ENCODE data around the gene TNFAIP8L1.

Gene TNFAIP8L1

DNA sequence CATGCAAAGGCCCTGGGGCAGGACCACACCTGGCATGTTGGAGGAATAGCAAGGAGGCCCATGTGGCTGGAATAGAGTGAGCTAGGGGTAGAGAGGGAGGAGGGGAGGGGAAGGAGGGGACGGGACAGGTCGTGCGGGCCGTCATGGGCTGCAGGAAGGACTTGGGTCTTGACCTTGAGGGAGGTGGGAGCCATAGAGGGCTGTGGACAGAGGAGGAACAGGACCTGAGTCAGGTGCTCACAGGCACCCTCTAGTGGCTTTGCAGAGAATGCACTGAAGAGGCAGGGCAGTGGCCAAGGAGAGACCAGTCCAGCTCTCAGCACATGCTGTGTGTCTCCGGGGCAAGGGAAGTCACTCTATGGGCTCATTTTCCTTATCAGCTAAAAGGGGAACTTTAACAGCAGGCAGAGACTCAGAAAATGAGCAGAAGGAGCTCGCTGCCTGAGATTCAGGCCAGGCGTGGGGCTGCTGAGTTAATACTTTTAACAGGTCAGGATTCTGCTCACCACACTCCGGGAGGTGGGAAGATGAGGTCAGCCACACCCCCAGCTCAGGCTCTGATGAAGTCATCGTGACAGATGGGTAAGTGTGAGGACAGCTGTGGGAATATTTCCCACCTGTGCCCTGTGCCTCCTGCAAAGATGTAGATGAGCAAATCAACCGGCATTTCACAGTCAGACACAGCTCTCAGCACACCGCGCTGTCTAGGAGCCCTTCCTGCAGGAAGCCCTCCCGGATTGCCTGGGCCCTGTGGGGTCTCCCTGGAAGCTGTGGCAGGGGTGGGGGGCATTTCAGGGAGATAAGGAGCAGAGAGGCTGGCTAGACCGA is 6.0 kb upstream of the TNFAIP8L1 start (continued):
- TF ChIP-seq ZNF138 (tag by site-specific recombination; IDR thresholded peaks at IDR 0.05; ENCODE audit: borderline replicate concordance) (no peak), ZNF366 (tag by site-specific recombination; conservative IDR thresholded peaks at IDR 0.05) (peak; percentile 46; the same call in 1 of the 2 replicates), ZNF624 (tag by site-specific recombination; IDR thresholded peaks at IDR 0.05) (no peak), ZNF37A (tag by site-specific recombination; IDR thresholded peaks at IDR 0.05) (no peak), ZFP37 (tag by site-specific recombination; IDR thresholded peaks at IDR 0.05) (peak; percentile 72), ZNF830 (tag by site-specific recombination; IDR thresholded peaks at IDR 0.05; ENCODE audit: low read depth) (no peak), ZBTB21 (tag by site-specific recombination; IDR thresholded peaks at IDR 0.05) (peak; percentile 68; the same call in 1 of the 2 replicates), ZNF548 (tag by site-specific recombination; IDR thresholded peaks at IDR 0.05) (no peak), ZNF394 (tag by site-specific recombination; IDR thresholded peaks at IDR 0.05; ENCODE audit: borderline replicate concordance) (peak; percentile 46; the same call in 1 of the 2 replicates), PRDM1 (tag by site-specific recombination; IDR thresholded peaks at IDR 0.05) (no peak), ZNF324 (tag by site-specific recombination; IDR thresholded peaks at IDR 0.05) (peak; percentile 12; the same call in 1 of the 2 replicates), SP7 (tag by site-specific recombination; IDR thresholded peaks at IDR 0.05) (peak; percentile 78; the same call in 1 of the 2 replicates), ZNF202 (tag by site-specific recombination; IDR thresholded peaks at IDR 0.05; ENCODE audit: borderline replicate concordance) (no peak), ZIC2 (tag by site-specific recombination; IDR thresholded peaks at IDR 0.05) (peak; percentile 89), HOXC10 (CRISPR knock-in tag; IDR thresholded peaks at IDR 0.05) (no peak), FEZF1 (tag by site-specific recombination; IDR thresholded peaks at IDR 0.05) (peak; percentile 53), ZNF2 (tag by site-specific recombination; IDR thresholded peaks at IDR 0.05) (no peak), ZNF701 (tag by site-specific recombination; IDR thresholded peaks at IDR 0.05) (no peak), ZNF549 (tag by site-specific recombination; IDR thresholded peaks at IDR 0.05) (no peak)
- TF ChIP-seq, protein P1, sequence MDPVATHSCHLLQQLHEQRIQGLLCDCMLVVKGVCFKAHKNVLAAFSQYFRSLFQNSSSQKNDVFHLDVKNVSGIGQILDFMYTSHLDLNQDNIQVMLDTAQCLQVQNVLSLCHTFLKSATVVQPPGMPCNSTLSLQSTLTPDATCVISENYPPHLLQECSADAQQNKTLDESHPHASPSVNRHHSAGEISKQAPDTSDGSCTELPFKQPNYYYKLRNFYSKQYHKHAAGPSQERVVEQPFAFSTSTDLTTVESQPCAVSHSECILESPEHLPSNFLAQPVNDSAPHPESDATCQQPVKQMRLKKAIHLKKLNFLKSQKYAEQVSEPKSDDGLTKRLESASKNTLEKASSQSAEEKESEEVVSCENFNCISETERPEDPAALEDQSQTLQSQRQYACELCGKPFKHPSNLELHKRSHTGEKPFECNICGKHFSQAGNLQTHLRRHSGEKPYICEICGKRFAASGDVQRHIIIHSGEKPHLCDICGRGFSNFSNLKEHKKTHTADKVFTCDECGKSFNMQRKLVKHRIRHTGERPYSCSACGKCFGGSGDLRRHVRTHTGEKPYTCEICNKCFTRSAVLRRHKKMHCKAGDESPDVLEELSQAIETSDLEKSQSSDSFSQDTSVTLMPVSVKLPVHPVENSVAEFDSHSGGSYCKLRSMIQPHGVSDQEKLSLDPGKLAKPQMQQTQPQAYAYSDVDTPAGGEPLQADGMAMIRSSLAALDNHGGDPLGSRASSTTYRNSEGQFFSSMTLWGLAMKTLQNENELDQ (tag by site-specific recombination; IDR thresholded peaks at IDR 0.05; ENCODE audit: low read depth): no peak; the same call in 1 of the 2 replicates
- TF ChIP-seq, protein P2, sequence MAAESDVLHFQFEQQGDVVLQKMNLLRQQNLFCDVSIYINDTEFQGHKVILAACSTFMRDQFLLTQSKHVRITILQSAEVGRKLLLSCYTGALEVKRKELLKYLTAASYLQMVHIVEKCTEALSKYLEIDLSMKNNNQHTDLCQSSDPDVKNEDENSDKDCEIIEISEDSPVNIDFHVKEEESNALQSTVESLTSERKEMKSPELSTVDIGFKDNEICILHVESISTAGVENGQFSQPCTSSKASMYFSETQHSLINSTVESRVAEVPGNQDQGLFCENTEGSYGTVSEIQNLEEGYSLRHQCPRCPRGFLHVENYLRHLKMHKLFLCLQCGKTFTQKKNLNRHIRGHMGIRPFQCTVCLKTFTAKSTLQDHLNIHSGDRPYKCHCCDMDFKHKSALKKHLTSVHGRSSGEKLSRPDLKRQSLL (tag by site-specific recombination; IDR thresholded peaks at IDR 0.05): no peak
- TF ChIP-seq, protein P3, sequence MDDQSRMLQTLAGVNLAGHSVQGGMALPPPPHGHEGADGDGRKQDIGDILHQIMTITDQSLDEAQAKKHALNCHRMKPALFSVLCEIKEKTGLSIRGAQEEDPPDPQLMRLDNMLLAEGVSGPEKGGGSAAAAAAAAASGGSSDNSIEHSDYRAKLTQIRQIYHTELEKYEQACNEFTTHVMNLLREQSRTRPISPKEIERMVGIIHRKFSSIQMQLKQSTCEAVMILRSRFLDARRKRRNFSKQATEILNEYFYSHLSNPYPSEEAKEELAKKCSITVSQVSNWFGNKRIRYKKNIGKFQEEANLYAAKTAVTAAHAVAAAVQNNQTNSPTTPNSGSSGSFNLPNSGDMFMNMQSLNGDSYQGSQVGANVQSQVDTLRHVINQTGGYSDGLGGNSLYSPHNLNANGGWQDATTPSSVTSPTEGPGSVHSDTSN (CRISPR knock-in tag; IDR thresholded peaks at IDR 0.05): no peak
- TF ChIP-seq, protein P4, sequence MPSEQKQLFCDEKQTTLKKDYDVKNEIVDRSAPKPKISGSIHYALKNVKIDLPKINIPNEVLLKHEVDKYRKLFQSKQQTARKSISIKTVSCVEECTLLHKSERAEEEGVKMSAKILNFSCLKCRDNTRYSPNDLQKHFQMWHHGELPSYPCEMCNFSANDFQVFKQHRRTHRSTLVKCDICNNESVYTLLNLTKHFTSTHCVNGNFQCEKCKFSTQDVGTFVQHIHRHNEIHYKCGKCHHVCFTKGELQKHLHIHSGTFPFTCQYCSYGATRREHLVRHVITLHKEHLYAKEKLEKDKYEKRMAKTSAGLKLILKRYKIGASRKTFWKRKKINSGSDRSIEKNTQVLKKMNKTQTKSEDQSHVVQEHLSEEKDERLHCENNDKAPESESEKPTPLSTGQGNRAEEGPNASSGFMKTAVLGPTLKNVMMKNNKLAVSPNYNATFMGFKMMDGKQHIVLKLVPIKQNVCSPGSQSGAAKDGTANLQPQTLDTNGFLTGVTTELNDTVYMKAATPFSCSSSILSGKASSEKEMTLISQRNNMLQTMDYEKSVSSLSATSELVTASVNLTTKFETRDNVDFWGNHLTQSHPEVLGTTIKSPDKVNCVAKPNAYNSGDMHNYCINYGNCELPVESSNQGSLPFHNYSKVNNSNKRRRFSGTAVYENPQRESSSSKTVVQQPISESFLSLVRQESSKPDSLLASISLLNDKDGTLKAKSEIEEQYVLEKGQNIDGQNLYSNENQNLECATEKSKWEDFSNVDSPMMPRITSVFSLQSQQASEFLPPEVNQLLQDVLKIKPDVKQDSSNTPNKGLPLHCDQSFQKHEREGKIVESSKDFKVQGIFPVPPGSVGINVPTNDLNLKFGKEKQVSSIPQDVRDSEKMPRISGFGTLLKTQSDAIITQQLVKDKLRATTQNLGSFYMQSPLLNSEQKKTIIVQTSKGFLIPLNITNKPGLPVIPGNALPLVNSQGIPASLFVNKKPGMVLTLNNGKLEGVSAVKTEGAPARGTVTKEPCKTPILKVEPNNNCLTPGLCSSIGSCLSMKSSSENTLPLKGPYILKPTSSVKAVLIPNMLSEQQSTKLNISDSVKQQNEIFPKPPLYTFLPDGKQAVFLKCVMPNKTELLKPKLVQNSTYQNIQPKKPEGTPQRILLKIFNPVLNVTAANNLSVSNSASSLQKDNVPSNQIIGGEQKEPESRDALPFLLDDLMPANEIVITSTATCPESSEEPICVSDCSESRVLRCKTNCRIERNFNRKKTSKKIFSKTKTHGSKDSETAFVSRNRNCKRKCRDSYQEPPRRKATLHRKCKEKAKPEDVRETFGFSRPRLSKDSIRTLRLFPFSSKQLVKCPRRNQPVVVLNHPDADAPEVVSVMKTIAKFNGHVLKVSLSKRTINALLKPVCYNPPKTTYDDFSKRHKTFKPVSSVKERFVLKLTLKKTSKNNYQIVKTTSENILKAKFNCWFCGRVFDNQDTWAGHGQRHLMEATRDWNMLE (tag by site-specific recombination; conservative IDR thresholded peaks at IDR 0.05; ENCODE audit: low read depth): no peak
- TF ChIP-seq, protein P5, sequence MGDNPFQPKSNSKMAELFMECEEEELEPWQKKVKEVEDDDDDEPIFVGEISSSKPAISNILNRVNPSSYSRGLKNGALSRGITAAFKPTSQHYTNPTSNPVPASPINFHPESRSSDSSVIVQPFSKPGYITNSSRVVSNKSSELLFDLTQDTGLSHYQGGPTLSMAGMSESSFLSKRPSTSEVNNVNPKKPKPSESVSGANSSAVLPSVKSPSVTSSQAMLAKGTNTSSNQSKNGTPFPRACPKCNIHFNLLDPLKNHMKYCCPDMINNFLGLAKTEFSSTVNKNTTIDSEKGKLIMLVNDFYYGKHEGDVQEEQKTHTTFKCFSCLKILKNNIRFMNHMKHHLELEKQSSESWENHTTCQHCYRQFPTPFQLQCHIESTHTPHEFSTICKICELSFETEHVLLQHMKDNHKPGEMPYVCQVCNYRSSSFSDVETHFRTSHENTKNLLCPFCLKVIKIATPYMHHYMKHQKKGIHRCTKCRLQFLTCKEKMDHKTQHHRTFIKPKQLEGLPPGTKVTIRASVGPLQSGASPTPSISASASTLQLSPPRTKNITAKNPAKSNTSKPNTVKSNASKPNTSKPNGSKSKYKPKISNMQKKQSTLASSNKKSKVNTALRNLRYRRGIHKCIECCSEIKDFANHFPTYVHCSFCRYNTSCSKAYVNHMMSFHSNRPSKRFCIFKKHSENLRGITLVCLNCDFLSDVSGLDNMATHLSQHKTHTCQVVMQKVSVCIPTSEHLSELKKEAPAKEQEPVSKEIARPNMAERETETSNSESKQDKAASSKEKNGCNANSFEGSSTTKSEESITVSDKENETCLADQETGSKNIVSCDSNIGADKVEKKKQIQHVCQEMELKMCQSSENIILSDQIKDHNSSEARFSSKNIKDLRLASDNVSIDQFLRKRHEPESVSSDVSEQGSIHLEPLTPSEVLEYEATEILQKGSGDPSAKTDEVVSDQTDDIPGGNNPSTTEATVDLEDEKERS (tag by site-specific recombination; IDR thresholded peaks at IDR 0.05): peak; percentile 95
- TF ChIP-seq, protein P6, sequence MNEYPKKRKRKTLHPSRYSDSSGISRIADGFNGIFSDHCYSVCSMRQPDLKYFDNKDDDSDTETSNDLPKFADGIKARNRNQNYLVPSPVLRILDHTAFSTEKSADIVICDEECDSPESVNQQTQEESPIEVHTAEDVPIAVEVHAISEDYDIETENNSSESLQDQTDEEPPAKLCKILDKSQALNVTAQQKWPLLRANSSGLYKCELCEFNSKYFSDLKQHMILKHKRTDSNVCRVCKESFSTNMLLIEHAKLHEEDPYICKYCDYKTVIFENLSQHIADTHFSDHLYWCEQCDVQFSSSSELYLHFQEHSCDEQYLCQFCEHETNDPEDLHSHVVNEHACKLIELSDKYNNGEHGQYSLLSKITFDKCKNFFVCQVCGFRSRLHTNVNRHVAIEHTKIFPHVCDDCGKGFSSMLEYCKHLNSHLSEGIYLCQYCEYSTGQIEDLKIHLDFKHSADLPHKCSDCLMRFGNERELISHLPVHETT (tag by site-specific recombination; IDR thresholded peaks at IDR 0.05): peak; percentile 48; the same call in 1 of the 2 replicates

All from HEK293 (cell line).